Subcutaneous adipose tissue (tissue), 4 donors: Measurements from ENCODE around the gene HRK. TPM values are rescaled to one million over a fixed set of nuclear protein-coding genes. Genes with fewer than 3 reads are reported as not detected.

Experiments used
- total RNA-seq, 4 donors: library from RNA; depleted of rRNA; stranded (reverse); fragments of >200 nt; gene quantifications; one replicate each; pipeline ENCODE4 v1.1.0, GENCODE V29; 2016
- TF ChIP-seq, protein P1 (sequence below): fragments of 450-650 bp; IDR thresholded peaks from one replicate; pipeline ENCODE4 v1.5.1; 2016; ENCODE audit warnings: low read depth, mild to moderate bottlenecking, control low read depth, antibody characterized with exemption, moderate library complexity

The HRK gene
- total RNA-seq, 4 donors from 2014 or later, result 0.17 to 0.22 TPM; not detected in 2

DNA sequence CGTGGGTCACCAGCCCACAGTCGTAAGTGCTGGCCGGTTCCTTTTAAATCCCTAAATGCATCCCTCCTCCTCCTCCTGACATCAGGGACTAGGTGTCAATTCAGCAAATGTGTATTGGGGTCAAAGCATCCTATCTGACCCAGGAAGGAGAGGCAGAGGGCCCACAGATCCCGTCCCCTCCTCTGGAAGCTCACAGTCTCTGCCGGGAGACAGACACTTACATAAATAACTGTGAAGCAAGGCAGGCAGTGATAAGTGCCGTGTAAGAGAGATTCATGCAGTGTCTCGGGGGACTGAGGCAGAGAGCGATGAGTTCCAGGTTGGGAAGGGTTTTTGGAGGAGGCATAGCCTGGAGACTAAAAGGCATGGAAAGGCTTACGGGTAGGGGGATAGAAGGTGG is 44.1 kb downstream of the HRK start:
- TF ChIP-seq, protein P1, sequence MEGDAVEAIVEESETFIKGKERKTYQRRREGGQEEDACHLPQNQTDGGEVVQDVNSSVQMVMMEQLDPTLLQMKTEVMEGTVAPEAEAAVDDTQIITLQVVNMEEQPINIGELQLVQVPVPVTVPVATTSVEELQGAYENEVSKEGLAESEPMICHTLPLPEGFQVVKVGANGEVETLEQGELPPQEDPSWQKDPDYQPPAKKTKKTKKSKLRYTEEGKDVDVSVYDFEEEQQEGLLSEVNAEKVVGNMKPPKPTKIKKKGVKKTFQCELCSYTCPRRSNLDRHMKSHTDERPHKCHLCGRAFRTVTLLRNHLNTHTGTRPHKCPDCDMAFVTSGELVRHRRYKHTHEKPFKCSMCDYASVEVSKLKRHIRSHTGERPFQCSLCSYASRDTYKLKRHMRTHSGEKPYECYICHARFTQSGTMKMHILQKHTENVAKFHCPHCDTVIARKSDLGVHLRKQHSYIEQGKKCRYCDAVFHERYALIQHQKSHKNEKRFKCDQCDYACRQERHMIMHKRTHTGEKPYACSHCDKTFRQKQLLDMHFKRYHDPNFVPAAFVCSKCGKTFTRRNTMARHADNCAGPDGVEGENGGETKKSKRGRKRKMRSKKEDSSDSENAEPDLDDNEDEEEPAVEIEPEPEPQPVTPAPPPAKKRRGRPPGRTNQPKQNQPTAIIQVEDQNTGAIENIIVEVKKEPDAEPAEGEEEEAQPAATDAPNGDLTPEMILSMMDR, result no peak

GRCh38 chr12:116835484-116835883 is 45.8 kb downstream of the HRK start:
- TF ChIP-seq, protein P1, result no peak

GRCh38 chr12:116833474-116833873 is 47.8 kb downstream of the HRK start:
- TF ChIP-seq, protein P1, result no peak

GRCh38 chr12:116832353-116832752 is 48.9 kb downstream of the HRK start:
- TF ChIP-seq, protein P1, result no peak

- TF ChIP-seq, protein P1, result no peak
Measured at GRCh38 chr12:116827432-116827831, 53.8 kb downstream of the HRK start.

DNA sequence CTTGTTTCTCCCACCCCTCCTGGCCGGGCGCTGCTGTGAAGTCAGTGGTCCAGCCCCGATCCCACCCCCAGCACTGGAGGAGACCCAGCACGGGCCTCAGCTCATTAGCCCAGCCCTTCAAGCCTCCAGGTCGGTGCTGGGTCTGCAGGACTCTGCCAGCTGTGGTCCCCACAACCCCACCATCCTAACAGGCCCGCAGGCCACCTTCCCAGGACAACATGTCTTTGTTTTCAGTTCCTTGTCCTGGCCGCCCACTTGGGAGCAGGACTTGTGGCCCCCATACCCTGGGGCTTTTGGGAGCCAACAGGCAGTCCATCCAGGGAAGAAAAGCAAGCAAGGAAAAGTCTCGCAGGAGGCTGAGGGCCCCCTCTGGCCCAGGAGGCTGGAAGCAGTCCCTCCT is 60.0 kb downstream of the HRK start:
- TF ChIP-seq, protein P1, result no peak

- TF ChIP-seq, protein P1, result no peak
Measured at GRCh38 chr12:116820064-116820656, 61.1 kb downstream of the HRK start.
